NCI-H2196 (cell line): Measurements from ENCODE around the gene PAQR4.

ENCODE experiments used
- DNase-seq: peaks from one replicate; lab custom pipeline; 2025; ENCODE audit not compliant: unreplicated experiment; lab: John Stamatoyannopoulos, UW

The PAQR4 gene

DNA sequence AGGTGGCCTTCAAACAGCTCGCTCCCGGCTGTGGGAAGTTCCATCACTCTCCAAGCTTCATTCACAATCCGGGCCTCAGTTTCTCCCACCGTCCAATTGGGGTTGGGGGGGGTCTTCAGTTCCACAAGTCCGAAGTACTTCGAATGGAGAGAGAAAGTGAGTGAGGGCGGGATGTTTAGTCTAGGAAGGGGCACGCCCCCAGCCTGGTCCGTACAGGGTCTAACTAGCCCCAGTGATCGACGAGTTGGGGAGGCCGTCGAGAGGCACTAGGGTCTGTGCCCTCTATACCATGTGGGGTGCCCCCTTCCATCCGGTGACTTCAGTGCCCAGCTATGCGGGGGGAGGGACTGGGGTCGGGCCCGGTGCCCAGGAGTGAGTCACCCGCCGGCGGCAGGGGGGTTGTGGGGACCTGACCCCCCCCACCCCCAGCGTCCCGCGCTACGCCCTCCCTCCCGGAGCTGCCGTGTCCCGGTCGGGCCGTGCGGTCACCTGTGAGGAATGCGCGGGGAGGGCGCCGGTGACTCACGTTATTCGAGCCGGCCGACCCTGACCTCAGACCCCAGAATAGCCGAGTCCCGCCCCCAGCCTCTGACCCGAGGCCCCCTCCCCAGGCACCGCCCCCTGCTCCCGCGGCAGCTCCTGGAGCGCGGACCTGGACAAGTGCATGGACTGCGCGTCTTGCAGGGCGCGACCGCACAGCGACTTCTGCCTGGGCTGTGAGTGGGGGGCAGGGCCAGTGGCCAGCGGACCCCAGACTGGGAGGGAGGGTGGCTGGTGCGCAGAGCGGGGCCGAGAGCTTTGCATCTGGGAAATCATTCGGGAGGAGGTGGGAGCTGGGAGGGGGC lies 51.7 kb downstream of the PAQR4 start:
- peak; percentile 62 for DNase-seq

GRCh38 chr16:3021449-3022207 lies 52.5 kb downstream of the PAQR4 start:
- peak; percentile 79 for DNase-seq

- peak; percentile 57 for DNase-seq
Measured at GRCh38 chr16:3022208-3022683, 53.1 kb downstream of the PAQR4 start.

DNA sequence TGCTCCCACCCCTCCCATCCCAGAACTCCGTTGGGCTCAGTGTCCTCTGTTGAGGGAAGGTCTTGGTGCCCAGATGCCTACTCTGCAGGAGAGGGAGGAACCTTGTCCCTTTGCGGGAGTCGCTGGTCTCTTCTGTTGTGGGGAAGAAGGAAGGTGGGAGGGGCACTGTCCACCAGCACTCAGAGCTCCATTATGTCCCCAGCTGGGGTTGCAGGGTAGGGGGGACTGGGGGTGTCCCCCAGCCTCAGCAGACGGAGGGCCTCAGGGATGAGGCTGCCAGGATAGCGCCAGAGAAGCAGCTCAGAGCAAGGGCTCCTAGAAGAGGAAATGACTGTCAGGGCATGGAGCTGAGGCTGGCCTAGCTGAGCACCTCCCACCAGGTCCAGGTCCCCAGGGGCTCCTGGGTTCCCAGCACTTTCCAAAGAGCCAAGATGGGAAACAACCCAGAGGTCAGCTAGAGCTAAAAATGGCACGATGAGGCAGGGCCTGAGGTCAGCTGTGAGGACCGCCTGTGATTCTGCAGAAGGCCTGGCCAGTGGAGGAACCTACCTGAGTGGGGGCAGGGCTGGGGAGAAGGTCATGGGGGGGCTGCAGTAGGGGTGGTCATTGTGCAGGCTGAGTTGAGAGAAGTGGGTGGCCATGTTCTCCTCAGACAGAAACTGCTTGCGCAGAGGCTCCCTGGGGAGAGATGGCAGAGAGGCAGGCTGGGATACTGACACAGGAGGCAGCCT lies 53.7 kb downstream of the PAQR4 start:
- DNase-seq, result no peak
